Stimulated activated CD8-positive, alpha-beta memory T cell treated with anti-CD3 and anti-CD28 coated beads, Interleukin-12 subunit alpha, Interleukin-12 subunit beta, amount 100 ng/mL, for 24 hours (primary cell): ENCODE data around the gene LPIN1.
"Not testable (repeated sequence)": the region's sequence is repeated elsewhere in the genome, so short reads cannot be mapped to it uniquely, and the experiment has no call there.

Source experiments
- DNase-seq: peaks from one replicate; pipeline ENCODE4 v3.0.0-alpha.2; 2020; ENCODE audit errors: extremely low read depth

LPIN1 gene

GRCh38 chr2:11810237-11810977, 64.0 kb downstream of the LPIN1 start:
- no peak for DNase-seq

GRCh38 chr2:11811036-11811654, 64.7 kb downstream of the LPIN1 start:
- DNase-seq: no peak

DNA sequence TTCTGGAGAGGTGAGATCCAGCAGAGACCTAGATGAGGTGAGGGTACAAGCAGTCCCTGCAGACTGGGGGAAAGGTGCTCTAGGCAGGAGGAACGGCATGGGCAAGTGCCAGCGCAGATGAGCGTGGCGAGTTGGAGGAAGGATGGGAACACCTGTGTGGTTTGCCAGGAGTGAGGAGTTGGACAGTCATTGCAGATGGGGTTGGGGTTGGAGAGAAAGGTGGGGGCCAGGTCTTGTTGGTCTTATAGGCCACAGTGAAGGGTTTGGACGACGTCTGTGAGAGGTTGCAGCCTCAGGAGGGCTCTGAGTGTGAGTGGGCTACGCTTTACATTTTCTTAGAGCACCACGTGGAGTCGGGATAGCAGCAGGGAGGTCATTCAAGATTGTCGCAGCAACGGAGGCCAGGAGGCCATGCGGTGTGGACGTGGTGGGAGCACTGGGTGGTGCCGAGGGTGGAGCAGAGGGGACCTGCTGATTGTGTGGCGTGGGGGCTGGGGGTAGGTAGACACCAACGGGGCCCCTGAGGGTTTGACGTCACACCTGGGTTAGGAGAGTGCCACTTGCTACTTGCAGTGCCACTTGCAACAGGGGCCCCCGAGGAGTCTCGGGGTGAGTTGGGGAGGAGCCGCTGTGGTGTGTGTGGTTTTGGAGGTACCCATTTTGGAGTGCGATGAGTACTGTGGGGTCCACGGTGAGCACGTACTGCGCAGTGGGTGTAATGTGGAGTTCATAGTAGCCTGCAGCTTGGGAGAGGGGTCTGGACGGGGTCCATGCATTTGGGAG, 66.2 kb downstream of the LPIN1 start:
- no peak for DNase-seq

DNA sequence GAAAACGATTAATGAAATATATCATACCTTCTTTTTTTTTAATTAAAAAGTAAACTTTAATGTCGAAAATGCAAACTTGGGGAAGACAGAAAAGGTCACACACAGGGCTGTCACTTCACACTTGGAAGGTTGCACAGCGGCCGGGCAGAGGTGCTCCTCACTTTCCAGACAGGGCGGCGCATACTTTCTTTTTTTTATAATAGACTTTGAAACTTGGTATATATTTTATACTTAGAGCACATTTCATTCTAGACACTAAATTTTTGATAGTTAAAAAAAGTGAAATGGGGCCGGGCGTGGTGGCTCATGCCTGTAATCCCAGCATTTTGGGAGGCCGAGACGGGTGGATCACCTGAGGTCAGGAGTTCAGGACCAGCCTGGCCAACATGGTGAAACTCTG, 66.9 kb downstream of the LPIN1 start:
- not testable (repeated sequence) for DNase-seq

GRCh38 chr2:11813951-11814350, 67.5 kb downstream of the LPIN1 start:
- DNase-seq: no peak

DNA sequence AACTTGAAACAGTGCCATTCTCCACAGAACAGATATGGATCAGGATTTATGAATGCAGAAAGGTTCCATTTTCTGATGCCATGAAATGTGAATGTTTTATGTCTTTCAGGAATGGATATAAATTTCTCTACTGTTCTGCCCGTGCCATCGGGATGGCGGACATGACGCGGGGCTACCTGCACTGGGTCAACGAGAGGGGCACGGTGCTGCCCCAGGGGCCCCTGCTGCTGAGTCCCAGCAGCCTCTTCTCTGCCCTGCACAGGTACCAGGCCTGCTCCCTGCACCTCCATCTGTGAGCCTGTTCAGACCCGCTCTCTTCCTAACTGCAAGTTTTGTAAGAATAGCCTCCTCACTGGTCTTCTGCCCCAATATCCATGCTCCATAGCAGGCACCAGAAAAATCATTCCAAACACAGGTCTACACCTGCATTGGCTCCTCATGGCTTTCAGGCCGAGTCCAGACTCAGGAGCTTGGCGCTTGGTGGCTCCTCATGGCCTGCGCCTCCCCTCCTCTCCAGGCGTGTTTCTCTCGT, 68.6 kb downstream of the LPIN1 start:
- DNase-seq: no peak

DNA sequence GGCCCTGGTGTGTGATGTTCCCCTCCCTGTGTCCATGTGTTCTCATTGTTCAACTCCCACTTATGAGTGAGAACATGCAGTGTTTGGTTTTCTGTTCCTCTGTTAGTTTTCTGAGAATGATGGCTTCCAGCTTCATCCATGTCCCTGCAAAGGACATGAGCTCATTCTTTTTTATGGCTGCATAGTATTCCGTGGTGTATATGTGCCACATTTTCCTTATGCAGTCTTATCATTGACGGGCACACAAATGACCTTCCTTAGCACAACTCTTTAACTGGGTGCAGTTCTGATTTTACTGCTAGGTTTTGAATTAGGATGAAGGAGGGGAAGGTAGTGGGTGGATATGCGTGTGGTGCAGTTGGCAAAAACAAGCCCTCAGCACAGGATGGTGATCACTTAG, 70.5 kb downstream of the LPIN1 start:
- DNase-seq: not testable (repeated sequence)

DNA sequence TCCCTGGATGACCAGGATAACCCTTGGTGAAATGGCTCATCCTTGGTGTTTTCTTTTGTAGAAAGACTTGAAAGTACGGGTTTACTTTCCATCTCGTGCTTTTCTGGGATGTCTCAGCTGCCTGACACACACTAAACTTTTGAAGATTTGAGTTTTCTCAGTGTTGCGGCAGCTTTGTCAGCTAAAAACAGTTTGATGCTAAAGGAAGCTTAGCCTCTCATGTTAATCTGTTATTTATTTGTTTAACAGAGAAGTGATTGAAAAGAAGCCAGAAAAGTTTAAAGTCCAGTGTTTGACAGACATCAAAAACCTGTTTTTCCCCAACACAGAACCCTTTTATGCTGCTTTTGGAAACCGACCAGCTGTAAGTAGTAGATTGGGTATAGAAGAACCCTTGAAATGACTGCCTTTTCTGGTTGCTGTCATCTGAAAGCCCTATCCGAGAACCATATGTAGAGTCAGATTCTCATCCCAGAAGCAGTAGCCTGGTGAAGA, 72.8 kb downstream of the LPIN1 start:
- no peak for DNase-seq

GRCh38 chr2:11820650-11821049, 74.2 kb downstream of the LPIN1 start:
- DNase-seq: no peak

DNA sequence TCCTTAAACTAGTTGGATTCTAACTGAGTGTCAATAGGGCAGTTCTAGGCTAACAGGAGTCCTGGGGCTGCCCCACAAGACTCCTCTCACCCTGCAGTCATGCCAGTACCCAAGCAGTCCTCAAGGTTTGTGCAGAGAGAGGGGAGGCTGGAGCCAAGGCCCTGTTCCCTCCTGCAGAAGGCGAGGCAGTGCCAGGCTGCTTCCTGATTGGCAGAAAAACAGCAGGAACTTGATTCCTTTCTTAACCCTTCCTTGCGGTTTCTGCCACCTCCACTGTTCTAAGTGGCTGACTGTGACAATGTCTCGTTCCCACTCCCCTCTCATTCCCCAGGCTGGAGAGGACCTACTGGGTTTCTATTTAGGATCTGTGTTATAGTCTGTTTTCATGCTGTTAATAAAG, 75.3 kb downstream of the LPIN1 start:
- DNase-seq: no peak

DNA sequence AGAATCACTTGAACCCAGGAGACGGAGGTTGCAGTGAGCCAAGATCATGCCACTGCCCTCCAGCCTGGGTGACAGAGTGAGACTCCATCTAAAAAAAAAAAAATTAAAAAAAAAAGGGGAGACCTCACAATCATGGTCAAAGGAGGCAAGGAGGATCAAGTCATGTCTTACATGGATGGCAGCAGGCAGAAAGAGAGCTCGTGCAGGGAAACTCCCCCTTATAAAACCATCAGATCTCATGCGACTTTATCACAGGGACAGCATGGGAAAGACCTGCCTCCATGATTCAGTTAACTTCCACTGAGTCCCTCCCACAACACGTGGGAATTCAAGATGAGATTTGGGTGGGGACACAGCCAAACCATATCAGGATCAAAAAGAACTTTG, 75.9 kb downstream of the LPIN1 start:
- DNase-seq: not testable (repeated sequence)

GRCh38 chr2:11822746-11823451, 76.5 kb downstream of the LPIN1 start:
- no peak for DNase-seq

DNA sequence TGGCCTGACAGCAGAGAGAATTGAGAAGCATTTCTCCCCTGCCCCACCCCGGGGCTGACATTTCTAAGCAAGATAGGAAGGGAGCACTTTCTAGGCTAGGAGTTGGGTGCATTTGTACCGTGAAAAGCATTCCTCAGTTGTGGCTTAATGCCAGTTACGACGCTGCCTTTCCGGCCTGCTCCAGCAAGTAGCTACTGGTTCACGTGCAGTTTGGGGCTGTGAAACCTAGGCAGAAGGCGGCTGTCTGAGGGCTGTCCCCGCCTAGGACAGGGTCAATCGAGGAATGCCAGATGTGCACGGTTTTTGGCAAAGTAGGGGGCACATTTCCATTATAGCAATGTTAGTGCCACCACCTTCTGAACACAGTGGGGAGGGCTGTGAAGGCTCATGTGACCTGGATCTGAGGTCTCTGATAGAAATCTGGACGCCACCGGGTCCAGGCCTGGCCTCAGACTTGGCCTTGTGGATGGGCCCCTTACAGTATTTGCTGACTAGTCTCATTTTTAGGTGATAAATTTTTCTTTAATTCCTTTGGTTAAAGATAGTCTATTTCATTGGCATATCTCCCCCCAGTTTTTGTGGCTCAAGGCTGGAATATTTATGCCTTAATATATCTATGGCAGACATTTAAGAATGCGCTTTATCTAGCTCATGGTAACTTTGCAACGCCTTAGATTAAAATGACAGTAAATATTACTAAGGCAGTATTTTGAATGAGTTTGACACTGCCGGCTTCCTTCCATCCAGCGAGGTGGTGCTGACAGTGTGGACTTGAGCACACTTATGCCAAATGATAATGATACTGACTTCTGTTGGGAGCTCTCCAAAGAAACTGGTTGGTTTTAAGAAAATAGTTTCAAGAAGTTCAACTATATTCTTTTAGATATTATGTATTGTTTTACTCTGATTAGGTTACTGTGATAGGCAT, 78.7 kb downstream of the LPIN1 start:
- no peak for DNase-seq

GRCh38 chr2:11827547-11827946, 81.1 kb downstream of the LPIN1 start:
- DNase-seq: no peak

DNA sequence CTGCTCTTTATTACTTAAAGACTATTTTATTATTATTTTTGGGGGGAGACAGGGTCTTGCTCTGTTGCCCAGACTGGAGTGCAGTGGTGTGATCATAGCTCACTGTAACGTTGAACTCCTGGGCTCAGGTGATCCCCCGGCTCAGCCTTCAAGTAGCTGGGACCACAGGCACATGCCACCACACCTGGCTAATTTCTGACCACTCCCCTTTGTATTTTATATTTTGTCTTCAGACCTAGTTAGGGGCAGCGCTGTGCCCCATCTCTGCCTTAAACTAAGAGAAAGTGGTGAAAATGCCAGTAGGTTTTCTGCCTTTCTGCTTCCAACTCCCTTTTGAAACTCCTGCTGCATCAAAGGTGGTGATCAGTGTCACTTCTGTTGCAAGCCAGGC, 82.5 kb downstream of the LPIN1 start:
- no peak for DNase-seq

DNA sequence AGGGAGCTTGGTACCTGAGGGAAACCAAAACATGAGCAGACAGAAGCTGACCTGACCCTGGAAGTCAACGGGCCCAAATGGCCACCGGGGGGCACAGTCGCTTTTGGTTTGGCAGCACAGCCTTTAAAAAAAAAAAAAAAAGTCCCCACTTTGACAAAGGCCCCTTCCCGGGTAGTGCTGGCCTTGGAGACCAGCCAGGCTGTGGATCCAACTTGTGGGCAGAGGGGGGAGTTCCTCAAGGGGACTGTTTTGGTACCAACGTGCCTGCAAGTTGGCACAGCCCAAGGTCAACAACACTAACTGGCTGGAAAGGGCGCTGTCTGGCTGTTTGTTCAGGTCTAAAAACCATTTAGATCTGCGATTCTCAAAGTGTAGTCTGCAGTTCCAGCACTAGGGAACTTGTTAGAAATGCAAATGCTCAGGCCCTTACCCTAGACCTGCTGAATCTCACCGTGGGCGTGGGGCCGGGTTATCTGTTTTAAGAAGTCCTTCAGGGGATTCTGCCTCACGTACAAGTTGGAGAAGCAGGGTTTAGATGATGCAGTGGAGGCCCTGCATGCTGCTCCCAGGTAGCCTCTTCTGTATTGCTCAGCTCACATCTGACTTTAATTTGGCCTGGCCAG, 83.0 kb downstream of the LPIN1 start:
- no peak for DNase-seq

- DNase-seq: no peak
These were observed 83.7 kb downstream of the LPIN1 start for GRCh38 chr2:11829947-11830707.

DNA sequence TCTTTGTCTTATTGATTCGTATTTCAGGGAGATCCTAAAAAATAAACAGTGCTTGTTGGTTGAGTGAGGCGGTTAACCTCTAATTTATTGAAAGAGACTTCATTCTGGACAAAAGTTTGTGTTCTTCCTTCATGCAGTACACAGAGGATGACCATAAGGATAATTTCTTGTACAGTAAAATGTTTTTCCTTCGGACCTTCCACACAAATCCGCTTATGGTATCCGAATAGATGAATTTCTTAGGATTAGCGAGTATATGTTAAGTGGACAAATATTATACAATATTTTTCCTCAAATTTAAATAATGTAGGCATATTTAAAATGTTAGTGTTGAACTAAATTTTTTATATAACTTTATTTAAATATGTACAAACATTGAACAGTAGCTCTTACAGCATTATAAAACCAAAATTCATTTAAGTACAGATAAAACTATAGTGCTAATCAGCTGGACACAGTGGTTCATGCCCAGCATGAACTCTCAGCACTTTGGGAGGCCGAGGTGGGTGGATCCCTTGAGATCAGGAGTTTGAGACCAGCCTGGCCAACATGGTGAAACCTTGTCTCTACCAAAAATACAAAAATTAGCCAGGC, 84.4 kb downstream of the LPIN1 start:
- no peak for DNase-seq

DNA sequence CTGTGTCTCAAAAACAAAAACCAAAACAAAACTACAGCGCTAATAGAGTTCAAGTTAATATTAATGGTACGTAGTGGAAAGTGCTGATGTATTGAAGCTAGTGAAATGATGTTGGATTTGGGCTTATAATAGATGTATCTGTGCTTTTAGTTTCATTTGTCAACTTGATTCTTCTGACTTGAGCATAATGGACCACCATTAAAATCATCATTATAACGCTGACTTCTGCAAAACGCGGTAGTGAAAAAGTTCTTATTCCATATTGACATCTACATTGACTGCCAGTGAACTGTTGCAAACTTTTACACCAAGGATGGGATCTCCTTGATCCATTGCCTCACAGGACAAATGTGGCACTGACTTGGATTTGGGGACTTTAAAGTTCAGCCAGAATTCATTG, 85.0 kb downstream of the LPIN1 start:
- DNase-seq: no peak
